Fibroblast of skin of abdomen (primary cell): ENCODE data around the gene REM2.
"Not testable (repeated sequence)": the region's sequence is repeated elsewhere in the genome, so short reads cannot be mapped to it uniquely, and the experiment has no call there.

Source experiments
- DNase-seq: peaks from one replicate; pipeline ENCODE4 v3.0.0-alpha.2; 2013

The REM2 gene

GRCh38 chr14:22898302-22899090, 15.5 kb downstream of the REM2 start:
- DNase-seq, result peak; percentile 88

- peak; percentile 74 for DNase-seq
Measured at GRCh38 chr14:22900081-22900799, 17.2 kb downstream of the REM2 start.

GRCh38 chr14:22901799-22902198, 18.8 kb downstream of the REM2 start:
- DNase-seq, result no peak

DNA sequence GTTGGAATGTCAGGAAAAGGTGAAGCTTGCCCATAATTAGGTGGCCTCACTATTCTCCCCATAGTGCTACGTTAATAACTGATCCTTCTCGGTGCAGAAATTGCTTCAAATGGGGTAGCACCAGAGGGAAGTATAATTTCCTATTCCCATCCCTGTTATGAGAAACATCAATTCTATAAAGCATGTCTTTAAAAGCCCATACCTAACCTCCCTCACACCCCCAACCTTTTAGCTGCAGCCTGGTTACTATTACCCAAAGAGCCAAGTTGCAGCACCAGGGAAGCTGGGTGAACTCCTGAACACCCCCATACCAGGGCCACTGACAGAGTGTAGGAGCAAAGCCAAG, 20.7 kb downstream of the REM2 start:
- DNase-seq, result no peak

GRCh38 chr14:22905627-22906026, 22.6 kb downstream of the REM2 start:
- no peak for DNase-seq

GRCh38 chr14:22906073-22906472, 23.1 kb downstream of the REM2 start:
- no peak for DNase-seq

- DNase-seq, result no peak
Measured at GRCh38 chr14:22907429-22907828, 24.4 kb downstream of the REM2 start.

- no peak for DNase-seq
Measured at GRCh38 chr14:22908601-22909000, 25.6 kb downstream of the REM2 start.

GRCh38 chr14:22910916-22911315, 27.9 kb downstream of the REM2 start:
- DNase-seq, result no peak

DNA sequence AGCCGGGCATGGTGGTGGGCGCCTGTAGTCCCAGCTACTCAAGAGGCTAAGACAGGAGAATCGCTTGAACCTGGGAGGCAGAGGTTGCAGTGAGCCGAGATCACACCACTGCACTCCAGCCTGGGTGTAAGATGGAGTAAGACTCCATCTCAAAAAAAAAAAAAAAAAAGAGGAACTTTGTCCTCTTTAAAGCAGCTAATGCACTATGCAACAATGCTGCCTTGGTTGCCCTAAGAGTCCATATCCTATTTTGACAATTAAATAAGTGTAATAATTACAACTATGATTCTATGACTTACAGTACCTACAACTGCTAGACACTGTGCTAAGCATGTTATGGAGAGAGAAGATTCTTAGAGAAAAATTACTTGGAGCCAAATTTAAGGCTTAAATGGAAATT, 31.8 kb downstream of the REM2 start:
- DNase-seq, result not testable (repeated sequence)

DNA sequence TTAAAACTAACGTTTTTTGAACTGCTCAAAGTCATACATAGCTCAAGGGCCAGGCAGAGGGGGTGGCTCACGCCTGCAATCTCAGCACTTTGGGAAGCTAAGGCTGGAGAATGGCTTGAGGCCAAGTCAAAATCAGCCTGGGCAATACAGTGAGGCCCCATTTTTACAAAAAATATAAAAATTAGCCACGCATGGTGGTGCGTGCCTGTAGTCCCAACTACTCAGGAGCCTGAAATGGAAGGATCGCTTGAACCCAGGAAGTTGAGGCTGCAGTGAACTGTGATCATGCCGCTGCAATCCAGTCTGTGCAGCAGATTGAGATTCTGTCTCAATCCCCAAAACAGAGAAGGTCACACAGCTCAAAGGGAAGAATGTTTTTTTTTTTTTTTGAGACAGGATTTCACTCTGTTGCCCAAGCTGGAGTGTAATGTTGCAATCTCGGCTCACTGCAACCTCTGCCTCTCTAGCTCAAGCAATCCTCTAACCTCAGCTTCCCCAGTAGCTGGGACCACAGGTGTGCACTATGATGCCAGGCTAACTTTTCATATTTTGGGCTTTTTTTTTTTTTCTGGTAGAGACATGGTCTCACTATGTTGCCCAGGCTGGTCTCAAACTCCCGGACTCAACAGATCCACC, 33.0 kb downstream of the REM2 start:
- peak; percentile 12 for DNase-seq

DNA sequence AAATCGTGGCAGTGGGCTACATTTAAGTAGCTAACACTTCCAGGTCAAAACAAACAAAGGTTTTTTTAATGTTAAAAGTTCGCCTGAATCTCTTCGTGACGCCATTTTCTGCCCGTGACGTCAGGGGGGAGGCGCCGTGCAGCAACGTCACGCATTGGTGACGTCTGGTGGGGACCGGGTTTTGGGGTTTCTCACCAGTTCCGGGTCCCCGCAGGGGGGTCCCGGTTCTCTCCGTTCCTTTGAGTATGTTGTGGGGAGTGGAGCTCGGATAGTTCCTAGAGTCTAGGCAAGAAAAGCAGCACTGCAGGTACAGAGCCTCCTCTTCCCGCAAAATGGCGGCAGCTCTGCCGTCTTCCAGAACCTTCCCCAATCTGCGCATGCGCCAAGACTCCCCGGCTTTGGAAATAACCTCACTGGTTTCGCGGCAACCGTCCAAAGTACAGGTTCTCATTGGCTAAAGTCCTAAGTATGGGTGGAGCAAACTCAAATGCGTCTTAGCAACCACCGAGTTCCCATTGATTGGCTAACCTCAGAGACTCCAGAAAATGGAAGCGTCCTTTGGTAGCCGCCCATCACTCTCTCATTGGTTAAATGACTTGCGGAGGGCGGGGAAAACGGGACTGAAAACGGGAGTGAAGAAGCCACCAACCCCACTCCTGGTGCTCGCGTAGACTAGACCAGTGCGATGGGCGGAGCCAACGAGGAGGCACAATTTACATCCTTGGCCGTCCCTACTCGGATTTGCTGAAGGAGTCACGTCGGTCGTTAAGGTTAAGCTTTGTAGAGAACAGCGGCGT, 36.0 kb downstream of the REM2 start, which contains the start of gene RBM23:
RBM23 (minus strand) TSS at position 346 of the 797 bp plus-strand sequence.
- peak; percentile 100 for DNase-seq

DNA sequence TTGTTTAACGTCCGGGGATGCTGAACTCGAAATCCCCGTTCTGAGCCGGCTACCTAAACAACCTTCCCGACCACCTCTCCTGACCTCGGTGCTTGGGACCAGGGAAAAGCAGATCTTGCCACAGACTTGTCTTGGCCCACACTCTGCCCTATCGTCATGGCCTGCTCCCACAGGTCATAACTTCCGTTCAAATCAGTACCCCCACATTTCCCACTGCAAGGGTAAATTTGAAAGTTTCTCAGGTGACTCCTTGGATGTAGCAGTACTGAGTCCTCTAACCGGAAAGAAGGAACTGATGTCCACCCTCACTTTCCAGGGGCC, 36.5 kb downstream of the REM2 start:
- no peak for DNase-seq

DNA sequence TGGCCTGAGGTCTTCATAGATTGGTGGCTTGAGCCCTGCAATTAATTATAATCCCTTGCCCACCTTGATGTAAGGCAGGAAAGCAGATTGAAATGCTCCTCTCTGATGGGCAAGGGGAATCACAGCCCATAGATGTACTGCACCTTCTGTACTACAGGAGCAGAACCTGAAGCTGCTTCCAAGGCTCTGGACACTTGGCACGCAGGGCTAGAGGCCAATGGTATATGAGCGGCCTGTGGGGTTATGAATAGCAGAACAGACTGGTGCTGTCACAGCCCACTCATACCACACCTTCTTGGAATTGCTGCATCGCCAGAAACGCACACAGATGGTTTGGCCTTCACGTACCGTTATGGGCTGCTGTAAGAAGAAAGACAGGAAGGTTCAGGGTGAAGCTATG, 37.7 kb downstream of the REM2 start:
- no peak for DNase-seq

GRCh38 chr14:22922294-22922693, 39.3 kb downstream of the REM2 start:
- DNase-seq, result no peak

DNA sequence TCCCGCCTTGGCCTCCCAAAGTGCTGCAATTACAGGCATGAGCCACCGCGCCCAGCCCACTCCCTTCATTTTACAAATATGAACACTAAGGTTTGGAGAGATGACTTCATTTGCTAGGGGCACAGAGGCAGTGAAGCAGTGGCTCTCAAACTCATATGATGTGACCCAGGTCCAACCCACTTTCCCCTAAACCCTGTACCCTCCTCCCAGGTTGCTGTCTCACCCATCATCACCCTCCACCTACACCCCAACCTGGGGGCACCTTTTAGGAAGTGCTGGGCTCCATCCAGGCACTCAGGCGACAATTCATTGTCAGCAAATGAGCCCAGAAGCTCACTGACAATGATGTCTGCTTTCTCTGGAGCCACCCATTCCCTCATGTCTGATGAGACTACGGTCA, 40.7 kb downstream of the REM2 start:
- DNase-seq, result no peak

DNA sequence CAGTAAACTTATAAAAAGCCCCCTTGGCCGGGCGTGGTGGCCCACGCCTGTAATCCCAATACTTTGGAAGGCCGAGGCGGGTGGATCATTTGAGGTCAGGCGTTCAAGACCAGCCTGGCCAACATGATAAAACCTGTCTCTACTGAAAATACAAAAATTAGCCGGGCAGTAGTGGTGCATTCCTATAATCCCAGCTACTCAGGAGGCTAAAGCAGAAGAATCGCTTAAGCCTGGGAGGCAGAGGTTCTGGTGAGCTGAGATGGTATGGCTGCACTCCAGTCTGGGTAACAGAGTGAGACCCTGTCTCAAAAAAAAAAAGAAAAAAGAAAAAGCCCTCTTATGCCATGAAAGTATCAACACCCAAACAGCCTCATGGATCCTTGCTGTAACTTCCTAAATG, 42.5 kb downstream of the REM2 start:
- DNase-seq, result no peak

DNA sequence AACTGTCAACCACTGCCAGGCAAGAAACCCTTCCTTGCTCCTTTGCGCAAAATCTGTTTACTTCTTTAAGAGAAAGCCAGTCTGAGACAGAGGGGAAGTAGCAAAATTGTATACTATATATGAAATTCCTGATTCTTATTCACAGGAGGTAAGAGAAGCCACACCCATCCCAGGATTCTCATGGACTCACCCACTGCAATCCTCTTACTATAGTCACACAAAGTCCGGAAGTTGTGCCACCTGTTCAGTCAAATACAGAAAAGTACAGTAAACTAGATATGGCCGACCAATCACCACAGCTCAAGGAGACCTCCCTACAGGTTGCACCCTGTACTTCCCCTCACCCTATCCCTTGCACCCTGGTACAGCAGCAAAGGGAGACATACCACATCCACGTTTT, 43.3 kb downstream of the REM2 start:
- DNase-seq, result no peak

DNA sequence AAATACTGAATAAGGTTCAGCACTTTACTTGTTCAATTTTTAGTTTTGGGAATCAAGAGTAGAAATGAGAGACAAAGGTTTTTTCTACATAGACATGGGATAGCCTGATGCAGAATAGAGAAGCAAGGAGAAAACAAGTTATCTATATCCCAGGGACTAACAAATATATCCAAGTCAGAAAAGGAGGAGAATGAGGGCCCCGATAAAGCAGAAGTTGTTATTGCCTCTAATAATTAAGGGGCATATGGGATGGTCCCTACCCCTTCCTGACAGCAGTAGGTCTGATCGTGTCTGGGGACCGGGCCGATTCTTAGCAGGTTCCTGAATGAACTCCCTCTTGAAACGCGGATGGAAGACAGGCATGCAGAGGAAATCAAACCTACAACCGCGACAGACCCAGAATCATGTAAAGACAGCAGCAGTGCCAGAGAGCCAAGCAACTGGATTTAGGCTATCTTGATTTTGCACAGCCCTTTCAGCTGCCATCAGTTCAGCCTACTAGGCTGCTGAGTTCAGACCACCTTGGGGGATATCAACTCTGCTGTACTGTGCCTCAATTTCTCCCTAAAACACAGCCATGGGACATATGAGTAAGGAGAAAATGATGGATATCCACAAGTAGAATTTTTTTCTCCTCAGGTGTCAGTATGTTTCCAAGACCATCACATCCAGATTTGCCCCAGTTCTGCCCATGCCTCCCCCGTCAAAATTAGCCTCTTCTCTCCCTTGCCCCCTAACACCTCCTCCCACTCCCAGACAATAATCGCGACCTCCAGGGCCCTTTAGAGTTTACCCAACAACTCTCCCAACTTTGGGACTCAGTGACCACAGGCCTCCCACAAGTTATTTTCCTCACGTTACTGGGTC, 45.4 kb downstream of the REM2 start:
- no peak for DNase-seq

- DNase-seq, result peak; percentile 100
Measured at GRCh38 chr14:22929104-22929960, 46.3 kb downstream of the REM2 start, which contains the start of gene PRMT5. Gene PRMT5, minus strand, starts transcription at chr14:22929376. Its CDS starts 15 bp downstream, at chr14:22929361.

DNA sequence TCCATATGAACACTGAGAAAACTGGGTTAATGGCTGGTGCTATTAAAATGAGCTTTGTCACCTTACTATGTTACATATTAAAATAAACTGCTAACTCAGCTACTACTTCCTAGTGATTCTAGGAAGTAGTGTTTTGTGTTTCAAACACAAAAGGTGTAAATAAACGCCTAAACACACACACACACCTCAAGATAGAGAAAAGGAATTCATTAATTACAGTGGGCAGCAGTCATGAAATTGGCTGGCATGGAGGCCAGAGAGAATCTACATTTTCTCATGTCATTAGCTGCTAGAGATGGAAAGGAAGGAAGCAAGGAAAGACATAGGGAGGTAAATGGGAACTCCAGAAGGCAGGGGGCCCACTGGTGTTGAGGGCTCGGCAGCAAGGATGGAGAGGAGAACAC, 46.9 kb downstream of the REM2 start:
- DNase-seq, result no peak
